ENCODE data around the gene PLOD3.

GRCh38 chr7:101185258-101185839, 32.0 kb downstream of the PLOD3 start:
- TF ChIP-seq CTCF (IDR thresholded peaks at IDR 0.05; ENCODE audit: low read length) (no peak), EZH2 (IDR thresholded peaks at IDR 0.05; ENCODE audit: borderline replicate concordance, low read length) (no peak)
